ENCODE data around the gene AOX1. TPM values are rescaled to one million over a fixed set of nuclear protein-coding genes. Genes with fewer than 3 reads are reported as not detected.

AOX1 gene
- polyA plus RNA-seq, 1 of the 3 experiments (the other 2 are of a cell fraction): 3.3 TPM

DNA sequence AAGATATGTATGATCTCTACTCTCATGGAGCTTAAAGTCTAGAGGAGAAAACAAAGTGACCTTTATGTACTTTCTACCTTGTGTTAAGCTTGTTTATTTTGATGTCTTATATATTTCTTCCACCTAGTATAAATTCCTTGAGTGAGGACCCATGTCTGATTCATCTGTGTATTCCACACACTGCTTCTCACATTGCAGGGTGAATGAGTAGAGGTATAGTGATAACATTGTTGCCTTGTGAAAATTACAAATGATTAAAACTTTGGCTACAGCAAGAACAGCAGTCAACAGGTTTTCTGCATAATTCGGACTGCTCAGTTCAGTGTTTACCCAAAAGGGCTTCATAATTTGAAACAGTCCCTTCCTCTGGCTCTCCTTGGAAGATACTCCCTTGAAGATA lies 36.3 kb downstream of the AOX1 start:
- no peak overlapping the region for H3K4me2 ChIP-seq
- CTCF ChIA-PET: no interaction called here
- no peak overlapping the region for H3K9ac ChIP-seq
- peaks cover 3% of the 10 kb centered on the region for H3F3A ChIP-seq (replicated peaks; ENCODE audit: insufficient read depth)
- no peaks in the 10 kb centered on the region for H3K9me3 ChIP-seq
- H3K4me3 ChIP-seq (ENCODE audit: low read depth in 2 of 2, low read length in 1 of 2): no peak overlapping the region
- no peaks in the 10 kb centered on the region for H3K27me3 ChIP-seq (ENCODE audit: insufficient read depth)
- POLR2A ChIA-PET: no interaction called here
- DNase-seq: no peak
- no peak overlapping the region for H3K27ac ChIP-seq (ENCODE audit: low read depth in 2 of 2, low read length in 1 of 2)
- no peaks in the 10 kb centered on the region for H3K79me2 ChIP-seq (ENCODE audit: insufficient read depth)
- H3K9me2 ChIP-seq: no peaks in the 10 kb centered on the region
- peaks cover 16 to 30% of the 10 kb centered on the region in 2 experiments for H3K4me1 ChIP-seq (ENCODE audit: control insufficient read depth in 1 of 2, insufficient read depth in 2 of 2, low read depth in 1 of 2, low read length in 1 of 2)
- WGBS (ENCODE audit: low lambda C conversion rate): 65% methylated on average over 1 of the region's 1 CpG
- TF ChIP-seq RCOR1 (IDR thresholded peaks at IDR 0.05; ENCODE audit: low read length) (no peak), SIN3A (IDR thresholded peaks at IDR 0.05; ENCODE audit: borderline replicate concordance, low read depth, low read length) (no peak), ELF1 (IDR thresholded peaks at IDR 0.05) (no peak), NRF1 (IDR thresholded peaks at IDR 0.05; ENCODE audit: low read depth, low read length) (no peak), JUND (IDR thresholded peaks at IDR 0.05) (no peak), FOSL2 (IDR thresholded peaks at IDR 0.05; ENCODE audit: borderline replicate concordance, low read depth) (no peak), FOXM1 (IDR thresholded peaks at IDR 0.05; ENCODE audit: low read depth) (no peak), TAF1 (IDR thresholded peaks at IDR 0.05; ENCODE audit: borderline replicate concordance, low read depth, low read length) (no peak), TCF12 (IDR thresholded peaks at IDR 0.05) (no peak)
- TF ChIP-seq, protein P1, sequence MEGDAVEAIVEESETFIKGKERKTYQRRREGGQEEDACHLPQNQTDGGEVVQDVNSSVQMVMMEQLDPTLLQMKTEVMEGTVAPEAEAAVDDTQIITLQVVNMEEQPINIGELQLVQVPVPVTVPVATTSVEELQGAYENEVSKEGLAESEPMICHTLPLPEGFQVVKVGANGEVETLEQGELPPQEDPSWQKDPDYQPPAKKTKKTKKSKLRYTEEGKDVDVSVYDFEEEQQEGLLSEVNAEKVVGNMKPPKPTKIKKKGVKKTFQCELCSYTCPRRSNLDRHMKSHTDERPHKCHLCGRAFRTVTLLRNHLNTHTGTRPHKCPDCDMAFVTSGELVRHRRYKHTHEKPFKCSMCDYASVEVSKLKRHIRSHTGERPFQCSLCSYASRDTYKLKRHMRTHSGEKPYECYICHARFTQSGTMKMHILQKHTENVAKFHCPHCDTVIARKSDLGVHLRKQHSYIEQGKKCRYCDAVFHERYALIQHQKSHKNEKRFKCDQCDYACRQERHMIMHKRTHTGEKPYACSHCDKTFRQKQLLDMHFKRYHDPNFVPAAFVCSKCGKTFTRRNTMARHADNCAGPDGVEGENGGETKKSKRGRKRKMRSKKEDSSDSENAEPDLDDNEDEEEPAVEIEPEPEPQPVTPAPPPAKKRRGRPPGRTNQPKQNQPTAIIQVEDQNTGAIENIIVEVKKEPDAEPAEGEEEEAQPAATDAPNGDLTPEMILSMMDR (IDR thresholded peaks at IDR 0.05): no peak
- TF ChIP-seq, protein P2, sequence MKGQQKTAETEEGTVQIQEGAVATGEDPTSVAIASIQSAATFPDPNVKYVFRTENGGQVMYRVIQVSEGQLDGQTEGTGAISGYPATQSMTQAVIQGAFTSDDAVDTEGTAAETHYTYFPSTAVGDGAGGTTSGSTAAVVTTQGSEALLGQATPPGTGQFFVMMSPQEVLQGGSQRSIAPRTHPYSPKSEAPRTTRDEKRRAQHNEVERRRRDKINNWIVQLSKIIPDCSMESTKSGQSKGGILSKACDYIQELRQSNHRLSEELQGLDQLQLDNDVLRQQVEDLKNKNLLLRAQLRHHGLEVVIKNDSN (IDR thresholded peaks at IDR 0.05; ENCODE audit: borderline replicate concordance, low read depth): no peak
- TF ChIP-seq, protein P3, sequence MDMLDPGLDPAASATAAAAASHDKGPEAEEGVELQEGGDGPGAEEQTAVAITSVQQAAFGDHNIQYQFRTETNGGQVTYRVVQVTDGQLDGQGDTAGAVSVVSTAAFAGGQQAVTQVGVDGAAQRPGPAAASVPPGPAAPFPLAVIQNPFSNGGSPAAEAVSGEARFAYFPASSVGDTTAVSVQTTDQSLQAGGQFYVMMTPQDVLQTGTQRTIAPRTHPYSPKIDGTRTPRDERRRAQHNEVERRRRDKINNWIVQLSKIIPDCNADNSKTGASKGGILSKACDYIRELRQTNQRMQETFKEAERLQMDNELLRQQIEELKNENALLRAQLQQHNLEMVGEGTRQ (IDR thresholded peaks at IDR 0.05; ENCODE audit: borderline replicate concordance, low read depth, low read length): no peak
- TF ChIP-seq, protein P4, sequence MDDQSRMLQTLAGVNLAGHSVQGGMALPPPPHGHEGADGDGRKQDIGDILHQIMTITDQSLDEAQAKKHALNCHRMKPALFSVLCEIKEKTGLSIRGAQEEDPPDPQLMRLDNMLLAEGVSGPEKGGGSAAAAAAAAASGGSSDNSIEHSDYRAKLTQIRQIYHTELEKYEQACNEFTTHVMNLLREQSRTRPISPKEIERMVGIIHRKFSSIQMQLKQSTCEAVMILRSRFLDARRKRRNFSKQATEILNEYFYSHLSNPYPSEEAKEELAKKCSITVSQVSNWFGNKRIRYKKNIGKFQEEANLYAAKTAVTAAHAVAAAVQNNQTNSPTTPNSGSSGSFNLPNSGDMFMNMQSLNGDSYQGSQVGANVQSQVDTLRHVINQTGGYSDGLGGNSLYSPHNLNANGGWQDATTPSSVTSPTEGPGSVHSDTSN (IDR thresholded peaks at IDR 0.05): no peak
- no peaks in the 10 kb centered on the region for H4K20me1 ChIP-seq (ENCODE audit: insufficient read depth)
- H2AFZ ChIP-seq (ENCODE audit: low read depth): no peak overlapping the region
- H3K36me3 ChIP-seq (replicated peaks in 1 of 2; ENCODE audit: control insufficient read depth in 1 of 2, insufficient read depth in 2 of 2, low read length in 1 of 2): no peaks in the 10 kb centered on the region

DNA sequence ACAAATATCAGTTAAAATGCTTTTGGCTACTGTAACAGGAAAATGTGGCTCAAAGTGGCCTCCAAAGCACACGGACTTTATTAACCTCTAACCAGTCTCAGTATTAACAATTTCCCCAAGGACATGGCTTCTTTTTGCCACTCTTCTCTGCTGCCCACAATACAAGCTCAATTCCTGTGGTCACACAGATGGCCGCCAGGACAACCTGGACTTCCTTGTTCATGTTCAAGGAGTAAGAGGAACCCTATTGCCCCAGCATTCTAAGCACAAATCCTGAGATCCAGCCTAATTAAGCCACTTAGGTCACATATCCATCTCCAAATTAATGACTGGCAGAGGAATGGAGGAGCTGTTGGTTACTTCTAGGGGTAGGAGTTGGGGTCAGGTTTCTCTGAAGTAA lies 38.2 kb downstream of the AOX1 start:
- ChIA-PET CTCF (interaction anchor here (1.2 kb wide), 1 partner anchor 10 kb away, joined by 3 read pairs; no protein-coding TSS in a partner anchor), POLR2A (no interaction called here)
- Histone ChIP-seq H3K9ac (no peak overlapping the region), H3K36me3 (replicated peaks in 1 of 2; ENCODE audit: control insufficient read depth in 1 of 2, insufficient read depth in 2 of 2, low read length in 1 of 2) (no peaks in the 10 kb centered on the region), H3K4me1 (ENCODE audit: control insufficient read depth in 1 of 2, insufficient read depth in 2 of 2, low read depth in 1 of 2, low read length in 1 of 2) (peaks cover 6 to 31% of the 10 kb centered on the region in 2 experiments), H3K27me3 (ENCODE audit: insufficient read depth) (no peaks in the 10 kb centered on the region), H3F3A (replicated peaks; ENCODE audit: insufficient read depth) (peaks cover 3% of the 10 kb centered on the region), H3K4me3 (ENCODE audit: low read depth in 2 of 2, low read length in 1 of 2) (no peak overlapping the region), H3K4me2 (no peak overlapping the region), H3K9me2 (no peaks in the 10 kb centered on the region), H3K9me3 (no peaks in the 10 kb centered on the region), H4K20me1 (ENCODE audit: insufficient read depth) (no peaks in the 10 kb centered on the region), H3K27ac (ENCODE audit: low read depth in 2 of 2, low read length in 1 of 2) (no peak overlapping the region; a peak in 1 of 4 replicates), H3K79me2 (ENCODE audit: insufficient read depth) (no peaks in the 10 kb centered on the region), H2AFZ (ENCODE audit: low read depth) (no peak overlapping the region)
- WGBS (ENCODE audit: low lambda C conversion rate): 86% methylated on average over 2 of the region's 2 CpGs
- DNase-seq: no peak
- no peak for TF ChIP-seq EP300 (IDR thresholded peaks at IDR 0.05; ENCODE audit: borderline replicate concordance in 1 of 2, low read depth in 1 of 2, low read length in 1 of 2)
- no peak for TF ChIP-seq NFIC (IDR thresholded peaks at IDR 0.05; ENCODE audit: borderline replicate concordance)
- no peak for TF ChIP-seq ELF1 (IDR thresholded peaks at IDR 0.05)
- TF ChIP-seq RCOR1 (IDR thresholded peaks at IDR 0.05; ENCODE audit: low read length): no peak
- TF ChIP-seq, protein P1 (IDR thresholded peaks at IDR 0.05): no peak
- TF ChIP-seq SMC3 (IDR thresholded peaks at IDR 0.05; ENCODE audit: low read depth, low read length): no peak
- TF ChIP-seq, protein P5, sequence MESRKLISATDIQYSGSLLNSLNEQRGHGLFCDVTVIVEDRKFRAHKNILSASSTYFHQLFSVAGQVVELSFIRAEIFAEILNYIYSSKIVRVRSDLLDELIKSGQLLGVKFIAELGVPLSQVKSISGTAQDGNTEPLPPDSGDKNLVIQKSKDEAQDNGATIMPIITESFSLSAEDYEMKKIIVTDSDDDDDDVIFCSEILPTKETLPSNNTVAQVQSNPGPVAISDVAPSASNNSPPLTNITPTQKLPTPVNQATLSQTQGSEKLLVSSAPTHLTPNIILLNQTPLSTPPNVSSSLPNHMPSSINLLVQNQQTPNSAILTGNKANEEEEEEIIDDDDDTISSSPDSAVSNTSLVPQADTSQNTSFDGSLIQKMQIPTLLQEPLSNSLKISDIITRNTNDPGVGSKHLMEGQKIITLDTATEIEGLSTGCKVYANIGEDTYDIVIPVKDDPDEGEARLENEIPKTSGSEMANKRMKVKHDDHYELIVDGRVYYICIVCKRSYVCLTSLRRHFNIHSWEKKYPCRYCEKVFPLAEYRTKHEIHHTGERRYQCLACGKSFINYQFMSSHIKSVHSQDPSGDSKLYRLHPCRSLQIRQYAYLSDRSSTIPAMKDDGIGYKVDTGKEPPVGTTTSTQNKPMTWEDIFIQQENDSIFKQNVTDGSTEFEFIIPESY (IDR thresholded peaks at IDR 0.05; ENCODE audit: borderline replicate concordance, low read depth): no peak
- TF ChIP-seq RFX5 (IDR thresholded peaks at IDR 0.05; ENCODE audit: low read length): no peak
- no peak for TF ChIP-seq TAF1 (IDR thresholded peaks at IDR 0.05; ENCODE audit: borderline replicate concordance, low read depth, low read length)
